CD4-positive, alpha-beta T cell treated with Interleukin-1 beta for 1 hour (primary cell): ENCODE measurements around the gene RBM5.

ENCODE experiments used
- DNase-seq, 2 donors: peaks; one replicate each; pipeline ENCODE4 v3.0.0-alpha.2; 2020 to 2022

RBM5 gene

DNA sequence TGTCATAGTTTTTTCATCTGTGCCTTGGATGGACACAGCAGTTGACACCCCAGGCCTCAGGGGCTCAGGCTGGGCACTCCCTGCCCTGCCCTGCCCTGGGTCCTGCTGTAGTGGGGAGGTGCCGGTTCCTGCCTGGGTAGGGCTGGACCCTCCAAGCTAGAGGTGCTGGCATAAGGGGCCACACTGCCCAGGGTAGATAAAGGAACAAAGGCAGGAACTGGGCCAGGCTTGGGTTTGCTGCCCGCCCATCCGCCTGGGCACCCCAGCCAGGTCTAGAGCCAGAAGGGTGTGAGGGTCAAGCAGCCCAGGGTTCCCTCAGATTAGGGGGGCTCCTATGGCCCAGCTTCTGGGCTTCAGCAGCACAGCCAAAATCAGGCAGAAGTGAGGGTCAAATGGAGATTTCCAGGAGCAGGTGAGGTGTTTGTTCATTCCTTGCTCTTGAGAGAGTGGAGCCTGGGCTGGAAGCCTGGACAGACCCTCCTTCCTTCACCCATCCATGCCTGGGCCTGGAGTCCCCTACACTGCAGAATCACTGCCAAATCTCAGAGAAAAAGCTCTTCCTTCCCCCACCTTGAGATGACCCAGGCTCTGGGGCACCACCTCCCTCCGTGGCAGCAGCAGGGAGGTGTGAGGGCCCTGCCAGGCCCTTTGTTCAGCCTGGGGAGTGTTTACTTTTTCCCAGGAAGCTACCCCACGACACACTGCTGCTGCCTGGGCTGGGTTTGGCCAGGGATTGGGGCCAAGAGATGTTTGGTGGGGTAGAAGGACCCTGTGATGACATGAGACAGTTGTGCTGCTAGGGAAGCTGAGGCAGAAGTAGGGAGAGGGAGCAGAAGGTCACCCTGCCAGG is 73.5 kb downstream of the RBM5 start:
- DNase-seq, result no peak

DNA sequence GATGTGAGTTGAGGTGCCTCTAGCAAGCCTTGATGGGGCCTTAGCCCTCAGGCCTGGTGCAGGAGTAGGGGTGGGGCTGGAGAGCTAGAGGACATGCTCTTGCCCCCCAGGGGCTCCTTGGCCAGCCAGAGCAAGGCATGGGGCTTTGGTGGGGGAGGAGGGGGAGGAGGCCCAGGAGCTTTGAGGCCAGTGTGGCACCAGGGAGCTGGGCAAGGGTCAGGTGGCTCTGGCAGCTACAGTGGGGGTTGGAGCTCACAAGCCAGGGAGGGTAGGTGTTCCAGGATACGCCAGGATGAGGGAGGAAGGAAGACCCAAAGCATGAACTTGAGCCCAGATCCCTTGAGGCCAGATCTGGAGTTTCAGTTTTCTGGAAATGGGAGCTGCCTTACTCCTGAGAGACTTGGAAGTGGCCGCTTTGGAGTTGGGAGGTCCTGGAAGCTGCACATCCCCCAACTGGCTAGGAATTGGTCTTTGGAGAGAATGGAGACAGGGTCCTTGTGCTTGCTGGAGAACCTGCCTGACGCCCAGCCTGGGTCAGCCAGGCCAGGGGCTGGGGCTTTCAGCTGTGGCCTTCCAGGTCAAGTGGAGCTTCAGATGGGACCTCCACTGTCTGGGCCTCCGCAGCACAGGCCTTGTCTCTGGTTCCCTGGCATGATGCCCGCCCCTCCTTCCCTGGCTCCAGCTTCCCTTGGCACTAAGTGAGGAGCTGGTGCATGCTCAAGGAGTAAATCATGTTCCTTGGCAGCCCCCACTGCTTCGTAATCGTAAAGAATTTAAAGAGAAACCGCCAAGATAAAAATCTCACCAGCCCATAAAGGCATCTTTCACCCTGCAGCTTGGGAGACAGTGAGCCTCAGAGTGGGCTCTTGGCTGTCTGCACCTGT is 75.1 kb downstream of the RBM5 start:
- no peak for DNase-seq

DNA sequence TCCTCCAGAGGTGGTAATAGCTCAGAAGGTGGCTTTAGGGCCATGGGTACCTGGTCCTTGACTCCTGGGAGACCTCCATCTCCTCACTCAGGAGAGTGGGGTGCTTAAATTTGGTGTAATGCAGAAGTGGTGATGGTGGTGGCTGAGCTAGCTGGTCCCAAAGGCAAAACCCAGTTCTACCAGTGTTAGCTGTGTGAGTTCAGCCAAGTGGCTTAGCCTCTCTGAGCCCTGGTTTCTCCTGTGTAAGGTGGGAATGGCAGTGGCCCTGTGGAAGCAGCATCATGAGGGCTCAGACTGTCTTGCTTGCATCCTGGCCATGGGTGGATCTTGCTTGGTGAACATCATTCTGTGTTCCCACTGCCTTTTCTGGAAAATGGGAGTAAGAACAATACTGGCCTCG is 75.8 kb downstream of the RBM5 start:
- DNase-seq, result no peak

DNA sequence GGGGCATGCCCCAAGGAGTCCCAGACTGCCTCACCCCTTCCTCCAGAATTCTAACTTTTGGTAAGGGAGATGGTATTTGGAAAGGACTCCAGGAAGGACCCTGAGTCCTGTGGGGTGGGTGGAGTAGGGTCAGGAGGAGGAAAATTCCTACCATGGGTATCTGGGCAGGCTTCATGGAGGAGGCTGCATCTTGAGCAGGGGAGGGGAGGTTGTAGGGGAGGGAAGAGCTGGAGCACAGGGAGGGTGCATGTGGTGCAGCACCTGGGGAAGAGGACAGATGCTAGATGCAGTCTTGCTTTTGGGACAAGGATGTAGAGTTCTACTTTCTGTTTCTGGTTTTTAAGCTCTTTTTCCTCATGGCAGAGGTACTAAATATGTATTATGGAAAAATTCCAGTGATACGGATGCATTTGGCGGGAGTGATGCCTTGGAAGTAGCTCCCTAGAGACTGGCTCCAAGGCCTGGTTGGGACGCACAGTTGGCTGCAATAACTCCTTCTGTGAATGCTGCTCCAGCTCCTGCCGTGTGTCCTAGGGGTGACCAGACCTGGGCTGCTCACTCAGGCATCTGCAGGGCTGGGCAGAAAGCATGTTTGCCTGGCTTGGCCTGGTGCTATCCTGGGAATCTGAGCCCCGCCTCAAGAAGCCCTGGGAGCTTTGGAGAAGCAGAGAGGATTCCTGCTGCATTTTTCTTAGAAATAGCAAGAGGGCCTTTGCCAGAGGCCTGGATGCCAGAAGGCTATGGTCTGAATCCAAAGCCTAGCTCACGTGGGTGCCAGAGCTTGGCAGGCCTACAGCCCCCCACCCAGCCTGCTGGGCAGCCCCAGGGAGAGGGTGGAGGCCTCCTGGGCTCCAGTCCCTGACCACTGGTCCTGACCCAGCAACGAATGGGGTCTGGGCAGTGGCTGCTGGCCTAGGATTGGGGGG is 76.5 kb downstream of the RBM5 start:
- no peak for DNase-seq

DNA sequence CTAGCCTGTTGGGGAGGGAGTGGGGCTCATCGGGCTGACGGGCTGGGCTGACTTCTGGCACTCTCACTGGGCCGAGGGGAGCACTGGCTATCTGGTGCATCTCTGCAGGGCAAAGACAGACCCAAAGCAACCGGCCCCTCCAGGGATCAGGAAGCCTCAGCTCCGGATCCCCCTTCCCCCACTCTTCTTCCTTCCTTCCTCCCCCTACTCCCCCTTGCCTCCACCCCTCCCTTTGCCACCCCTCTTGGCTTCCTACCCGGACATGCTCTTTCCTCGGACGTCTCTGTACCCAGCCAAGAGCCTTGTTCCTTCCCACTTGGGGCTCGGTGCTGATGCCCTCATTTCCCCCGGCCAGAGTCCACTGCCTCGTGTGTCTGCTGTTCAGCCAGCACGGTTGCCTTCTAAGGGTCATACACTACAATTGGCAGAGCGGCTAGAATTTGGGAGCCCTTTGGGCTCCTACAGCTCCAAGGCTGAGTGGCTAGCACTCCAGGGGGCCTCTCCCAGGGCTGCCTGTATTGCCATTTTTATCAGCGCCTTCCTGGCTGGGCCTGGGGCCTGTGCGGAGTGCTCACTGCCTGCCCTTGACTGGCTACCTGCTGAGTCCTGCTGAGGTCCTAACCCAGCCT is 77.3 kb downstream of the RBM5 start:
- no peak for DNase-seq

DNA sequence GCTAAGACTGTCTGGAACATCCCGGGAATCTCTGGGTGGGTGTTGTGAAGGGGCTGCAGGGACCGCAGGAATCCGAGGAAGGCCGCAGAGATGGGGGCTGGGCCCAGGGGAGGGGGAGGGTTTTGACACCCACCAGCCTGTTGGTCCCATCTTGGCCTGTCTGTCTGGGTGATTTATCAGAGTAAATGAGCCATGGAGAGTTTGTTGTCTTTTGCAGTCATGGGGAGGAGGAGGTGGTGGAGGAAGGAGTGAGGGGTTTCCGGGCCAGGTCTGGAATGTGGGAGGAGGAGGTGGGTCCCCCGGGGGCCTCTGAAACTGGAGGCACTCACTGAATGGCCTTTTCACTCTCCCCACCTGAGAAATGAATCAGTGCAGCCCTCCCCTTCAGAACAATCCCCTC is 77.9 kb downstream of the RBM5 start:
- DNase-seq, result no peak

DNA sequence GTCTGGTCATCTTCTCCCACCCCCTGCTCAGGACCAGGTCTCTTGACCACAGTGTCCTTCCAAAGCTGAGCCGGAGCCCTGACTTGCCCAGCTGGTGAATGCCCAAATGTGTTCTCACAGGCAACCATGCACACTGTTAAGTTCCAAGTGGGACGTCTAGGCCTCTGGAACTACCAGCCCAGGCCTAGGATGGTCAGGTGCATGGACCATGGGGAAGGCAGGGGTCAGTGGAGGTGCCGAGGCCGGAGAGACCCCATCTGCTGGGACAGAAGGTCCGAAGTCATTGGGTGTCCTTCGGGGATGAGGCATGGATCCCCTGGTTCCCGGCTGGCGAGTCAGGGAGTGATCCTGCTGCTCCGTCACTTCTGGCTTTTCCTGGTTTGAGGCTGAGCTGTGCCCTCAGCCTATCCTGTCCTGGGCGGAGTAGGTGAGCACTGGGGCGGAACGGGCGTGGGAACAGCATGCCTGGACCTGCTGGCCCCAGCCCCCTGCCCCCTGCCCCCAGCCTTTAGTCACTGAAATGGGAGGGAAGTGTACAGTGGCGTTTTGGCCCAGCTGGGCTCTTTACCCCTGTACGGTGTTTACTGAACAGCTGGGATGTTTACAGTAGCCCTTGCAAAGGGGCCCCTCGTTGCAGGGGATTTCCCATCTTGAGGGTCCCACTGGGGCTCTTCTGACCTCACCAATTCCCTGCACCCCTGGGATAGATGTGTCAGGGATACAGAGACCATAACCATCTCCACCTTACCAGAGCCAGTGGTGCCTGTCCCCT is 78.5 kb downstream of the RBM5 start:
- DNase-seq, result no peak

DNA sequence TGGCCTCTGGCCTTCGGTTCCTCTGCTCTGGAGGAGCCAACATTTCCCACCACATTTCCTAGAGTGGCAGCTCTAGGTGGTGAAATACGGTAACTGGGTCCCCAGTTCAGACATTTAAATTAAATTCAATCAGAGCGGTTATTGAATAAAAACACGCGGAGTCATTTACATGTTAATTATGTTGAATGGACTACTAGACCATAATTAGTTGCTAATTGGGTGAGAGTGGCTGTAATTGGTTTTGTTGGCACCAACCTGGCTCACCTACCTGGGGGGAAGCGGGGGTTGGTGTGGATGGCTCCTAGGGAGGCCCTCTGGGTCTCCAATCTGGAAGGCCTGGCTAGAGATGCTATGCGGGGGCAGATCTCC is 79.1 kb downstream of the RBM5 start:
- no peak for DNase-seq

DNA sequence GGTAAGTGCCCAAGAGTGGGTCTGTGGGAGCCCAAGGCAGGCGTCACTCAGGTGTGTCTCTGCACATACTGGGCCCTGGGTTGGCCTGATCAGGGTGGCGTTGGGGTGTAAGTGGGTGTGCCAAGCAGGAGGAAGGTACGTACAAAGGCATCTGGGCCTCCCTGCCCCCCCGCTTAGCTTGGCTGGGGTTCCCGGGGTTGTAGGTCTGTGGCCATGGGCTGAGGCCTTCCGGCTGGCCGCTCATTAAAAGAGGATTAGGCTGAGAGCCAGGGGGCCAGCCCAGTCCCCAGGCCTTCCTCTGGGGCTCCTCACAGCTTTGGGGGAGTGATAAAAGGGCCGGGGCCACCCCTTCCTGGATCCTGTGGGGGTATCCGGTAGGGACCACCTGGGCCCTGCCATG is 79.7 kb downstream of the RBM5 start:
- DNase-seq, result no peak
